Erythroblast (primary cell): ENCODE measurements around the gene PLPP4.

Source experiments
- GATA1 ChIP-seq: IDR thresholded peaks from 2 replicates; pipeline ENCODE4 v1.6.1; 2011; ENCODE audit warnings: low read depth, mild to moderate bottlenecking, control low read depth, low read length, moderate library complexity
- POLR2A ChIP-seq: IDR thresholded peaks from 2 replicates; pipeline ENCODE4 v1.6.1; 2011; ENCODE audit warnings: mild to moderate bottlenecking, low read length

DNA sequence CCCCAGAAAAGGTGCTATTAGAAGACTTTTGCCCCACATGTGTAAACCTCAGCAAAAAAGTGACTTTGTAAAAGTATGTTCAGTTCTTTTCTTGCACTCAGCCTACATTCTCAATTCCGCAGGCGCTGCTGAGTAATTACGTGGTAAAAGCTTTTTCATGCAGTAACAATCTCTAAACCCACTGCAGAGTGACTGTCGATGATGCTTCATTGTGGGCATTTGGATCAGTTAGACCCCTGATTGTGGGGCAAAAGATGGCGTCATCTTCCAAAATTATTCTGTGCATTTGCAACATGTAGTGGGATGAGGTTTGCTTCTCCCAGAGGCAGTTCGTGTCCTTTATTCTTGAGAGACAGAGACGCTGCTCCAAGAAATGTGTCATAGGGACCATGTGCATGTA is 85.6 kb downstream of the PLPP4 start:
- TF ChIP-seq POLR2A: no peak
- TF ChIP-seq GATA1: no peak
